NCI-H82 treated with DMSO at 0.1 percent for 48 hours (cell line): ENCODE results near the gene TNS1.
"Not testable (repeated sequence)": the region's sequence is repeated elsewhere in the genome, so short reads cannot be mapped to it uniquely, and the experiment has no call there.

Experiments used
- DNase-seq: peaks from one replicate; lab custom pipeline; 2025; ENCODE audit not compliant: unreplicated experiment; lab: John Stamatoyannopoulos, UW

TNS1 gene

GRCh38 chr2:217820904-217821303, 181.9 kb downstream of the TNS1 start:
- no peak for DNase-seq

GRCh38 chr2:217820091-217820819, 182.5 kb downstream of the TNS1 start:
- DNase-seq, result no peak

- DNase-seq, result no peak
These were observed 184.4 kb downstream of the TNS1 start for GRCh38 chr2:217818293-217818850.

- DNase-seq, result no peak
These were observed 185.1 kb downstream of the TNS1 start for GRCh38 chr2:217817466-217818292.

GRCh38 chr2:217816396-217816869, 186.4 kb downstream of the TNS1 start:
- DNase-seq, result no peak

- no peak for DNase-seq
These were observed 189.0 kb downstream of the TNS1 start for GRCh38 chr2:217813828-217814227.

- DNase-seq, result no peak
These were observed 190.6 kb downstream of the TNS1 start for GRCh38 chr2:217812170-217812569.

GRCh38 chr2:217810260-217810659, 192.5 kb downstream of the TNS1 start:
- no peak for DNase-seq

GRCh38 chr2:217809736-217810135, 193.1 kb downstream of the TNS1 start:
- DNase-seq, result no peak

GRCh38 chr2:217808967-217809366, 193.8 kb downstream of the TNS1 start:
- DNase-seq, result not testable (repeated sequence)

- no peak for DNase-seq
These were observed 194.5 kb downstream of the TNS1 start for GRCh38 chr2:217808326-217808725.

GRCh38 chr2:217807753-217808152, 195.0 kb downstream of the TNS1 start:
- DNase-seq, result no peak

- DNase-seq, result no peak
These were observed 195.8 kb downstream of the TNS1 start for GRCh38 chr2:217807025-217807424.

- DNase-seq, result no peak
These were observed 196.4 kb downstream of the TNS1 start for GRCh38 chr2:217806482-217806765.

GRCh38 chr2:217805668-217806481, 196.9 kb downstream of the TNS1 start:
- DNase-seq, result no peak

GRCh38 chr2:217804791-217805667, 197.8 kb downstream of the TNS1 start:
- no peak for DNase-seq

- no peak for DNase-seq
These were observed 198.5 kb downstream of the TNS1 start for GRCh38 chr2:217804338-217804737.

- no peak for DNase-seq
These were observed 199.2 kb downstream of the TNS1 start for GRCh38 chr2:217803653-217803960.

GRCh38 chr2:217802876-217803652, 199.7 kb downstream of the TNS1 start:
- DNase-seq, result no peak

GRCh38 chr2:217802266-217802665, 200.5 kb downstream of the TNS1 start:
- DNase-seq, result no peak
